Thoracic aorta (tissue), 2 donors: ENCODE measurements around the gene GSG1L. TPM values are rescaled to one million over a fixed set of nuclear protein-coding genes. Genes with fewer than 3 reads are reported as not detected.

Experiments
- ATAC-seq: fragments of 150-250 bp; one replicate; pipeline ENCODE4 v1.8.0; 2017; ENCODE audit warnings: low read depth; ENCODE audit not compliant: insufficient number of reproducible peaks, low FRiP score
- DNase-seq: peaks from one replicate; pipeline ENCODE4 v3.0.0-alpha.2; 2020; ENCODE audit warnings: low spot score
- H3K27ac ChIP-seq, 2 donors: fragments of 200-600 bp; sonication (generic); 1 replicate in 1 of 2; 2 replicates in 1 of 2; pipeline ENCODE4 v1.5.1; 2016; ENCODE audit warnings: mild to moderate bottlenecking in 2 of 2, moderate library complexity in 2 of 2
- H3K27me3 ChIP-seq: fragments of 200-600 bp; sonication (generic); replicated peaks from 2 replicates; pipeline ENCODE4 v1.6.0; 2016; ENCODE audit warnings: mild to moderate bottlenecking; ENCODE audit not compliant: insufficient read depth
- H3K36me3 ChIP-seq: fragments of 200-600 bp; sonication (generic); one replicate; pipeline ENCODE4 v1.5.1; 2016
- H3K4me1 ChIP-seq, 2 donors: fragments of 200-600 bp; sonication (generic); 1 replicate in 1 of 2; 2 replicates in 1 of 2; pipeline versions ENCODE4 v1.5.1 to v1.6.0; 2016; ENCODE audit warnings: low read depth in 2 of 2, mild to moderate bottlenecking in 1 of 2; ENCODE audit not compliant: control insufficient read depth in 1 of 2
- H3K4me3 ChIP-seq: fragments of 200-600 bp; sonication (generic); 2 replicates; pipeline ENCODE4 v1.5.1; 2016; ENCODE audit warnings: mild to moderate bottlenecking
- H3K9me3 ChIP-seq: fragments of 200-600 bp; sonication (generic); 2 replicates; pipeline ENCODE4 v1.5.1; 2016
- CTCF ChIP-seq: fragments of 200-600 bp; sonication (generic); IDR thresholded peaks from one replicate; pipeline ENCODE4 v1.5.1; 2019; ENCODE audit warnings: antibody characterized with exemption
- total RNA-seq, 2 donors: library from RNA; depleted of rRNA; stranded (reverse); fragments of >200 nt; gene quantifications; one replicate each; pipeline versions ENCODE4 v1.1.0 to v1.2.3, GENCODE V29; 2016

GSG1L gene
- total RNA-seq, 2 donors from 2014 or later = 5.3 to 5.9 TPM

GRCh38 chr16:27935076-27935475 is 128.4 kb downstream of the GSG1L start:
- DNase-seq (no peak), ATAC-seq (no peak)
- Histone ChIP-seq H3K4me3 (no peak overlapping the region), H3K27me3 (no peaks in the 10 kb centered on the region), H3K36me3 (no peaks in the 10 kb centered on the region), H3K27ac (no peak overlapping the region), H3K9me3 (no peaks in the 10 kb centered on the region), H3K4me1 (no peaks in the 10 kb centered on the region)
- no peak for TF ChIP-seq CTCF

GRCh38 chr16:27932542-27933135 is 130.9 kb downstream of the GSG1L start:
- Histone ChIP-seq H3K4me1 (no peaks in the 10 kb centered on the region), H3K27ac (no peak overlapping the region), H3K4me3 (no peak overlapping the region), H3K27me3 (no peaks in the 10 kb centered on the region), H3K9me3 (no peaks in the 10 kb centered on the region), H3K36me3 (no peaks in the 10 kb centered on the region)
- no peak for TF ChIP-seq CTCF
- DNase-seq (no peak), ATAC-seq (no peak)

GRCh38 chr16:27929818-27930217 is 133.7 kb downstream of the GSG1L start:
- H3K27ac ChIP-seq = no peak overlapping the region
- ATAC-seq = no peak
- TF ChIP-seq CTCF = no peak
- H3K36me3 ChIP-seq = no peaks in the 10 kb centered on the region
- H3K4me3 ChIP-seq = no peak overlapping the region
- H3K9me3 ChIP-seq = no peaks in the 10 kb centered on the region
- DNase-seq = no peak
- no peaks in the 10 kb centered on the region for H3K4me1 ChIP-seq
- H3K27me3 ChIP-seq = no peaks in the 10 kb centered on the region

- DNase-seq (no peak), ATAC-seq (no peak)
- no peak overlapping the region for H3K27ac ChIP-seq
- H3K27me3 ChIP-seq = no peaks in the 10 kb centered on the region
- H3K4me3 ChIP-seq = no peak overlapping the region
- no peak for TF ChIP-seq CTCF
- no peaks in the 10 kb centered on the region for H3K4me1 ChIP-seq
- H3K36me3 ChIP-seq = no peaks in the 10 kb centered on the region
- H3K9me3 ChIP-seq = no peaks in the 10 kb centered on the region
Observed at GRCh38 chr16:27928542-27928941, 135.0 kb downstream of the GSG1L start.

- no peaks in the 10 kb centered on the region for H3K36me3 ChIP-seq
- H3K27me3 ChIP-seq = no peaks in the 10 kb centered on the region
- H3K27ac ChIP-seq = no peak overlapping the region
- no peak for ATAC-seq
- DNase-seq = no peak
- no peaks in the 10 kb centered on the region for H3K4me1 ChIP-seq
- no peak overlapping the region for H3K4me3 ChIP-seq
- no peak for TF ChIP-seq CTCF
- no peaks in the 10 kb centered on the region for H3K9me3 ChIP-seq
Observed at GRCh38 chr16:27927266-27927901, 136.1 kb downstream of the GSG1L start.
